ENCODE measurements around the gene HAUS2. TPM values are rescaled to one million over a fixed set of nuclear protein-coding genes. Genes with fewer than 3 reads are reported as not detected.

HAUS2 gene
- polyA plus RNA-seq, 2 donors, result 6.7 to 8.1 TPM

DNA sequence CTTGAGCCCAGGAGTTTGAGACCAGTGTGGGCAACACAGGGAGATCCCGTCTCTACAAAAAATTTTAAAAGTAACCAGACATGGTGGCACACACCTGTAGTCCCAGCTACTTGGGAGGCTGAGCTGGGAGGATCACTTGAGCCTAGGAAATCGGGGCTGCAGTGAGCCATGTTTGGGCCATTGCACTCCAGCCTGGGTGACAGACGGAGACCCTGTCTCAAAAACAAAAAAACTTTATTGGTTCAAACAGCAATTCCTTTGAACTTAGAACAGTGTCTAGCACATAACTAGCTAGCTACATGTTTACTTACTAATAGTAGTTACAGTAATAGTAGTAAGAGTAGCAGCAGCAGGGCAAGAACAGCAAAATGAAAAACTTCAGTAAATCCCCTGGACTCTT is 10.1 kb downstream of the HAUS2 start:
- Histone ChIP-seq H3K36me3 (ENCODE audit: control insufficient read depth in 2 of 2, insufficient read depth in 2 of 2, low read length in 1 of 2) (no peaks in the 10 kb centered on the region), H3K27me3 (ENCODE audit: control insufficient read depth in 1 of 2, insufficient read depth in 2 of 2, low read length in 2 of 2) (no peaks in the 10 kb centered on the region), H3K4me3 (ENCODE audit: low read depth in 1 of 2, low read length in 2 of 2) (no peak overlapping the region), H3K27ac (ENCODE audit: low read depth in 2 of 2, low read length in 1 of 2) (no peak overlapping the region), H3K4me1 (ENCODE audit: control insufficient read depth in 2 of 2, insufficient read depth in 2 of 2, low read length in 1 of 2) (no peaks in the 10 kb centered on the region), H3K9me3 (ENCODE audit: control insufficient read depth in 2 of 2, insufficient read depth in 1 of 2, low read depth in 1 of 2, low read length in 1 of 2) (no peaks in the 10 kb centered on the region)
- 97 to 99% methylated on average over 3 of the region's 3 CpGs for WGBS, 2 donors

DNA sequence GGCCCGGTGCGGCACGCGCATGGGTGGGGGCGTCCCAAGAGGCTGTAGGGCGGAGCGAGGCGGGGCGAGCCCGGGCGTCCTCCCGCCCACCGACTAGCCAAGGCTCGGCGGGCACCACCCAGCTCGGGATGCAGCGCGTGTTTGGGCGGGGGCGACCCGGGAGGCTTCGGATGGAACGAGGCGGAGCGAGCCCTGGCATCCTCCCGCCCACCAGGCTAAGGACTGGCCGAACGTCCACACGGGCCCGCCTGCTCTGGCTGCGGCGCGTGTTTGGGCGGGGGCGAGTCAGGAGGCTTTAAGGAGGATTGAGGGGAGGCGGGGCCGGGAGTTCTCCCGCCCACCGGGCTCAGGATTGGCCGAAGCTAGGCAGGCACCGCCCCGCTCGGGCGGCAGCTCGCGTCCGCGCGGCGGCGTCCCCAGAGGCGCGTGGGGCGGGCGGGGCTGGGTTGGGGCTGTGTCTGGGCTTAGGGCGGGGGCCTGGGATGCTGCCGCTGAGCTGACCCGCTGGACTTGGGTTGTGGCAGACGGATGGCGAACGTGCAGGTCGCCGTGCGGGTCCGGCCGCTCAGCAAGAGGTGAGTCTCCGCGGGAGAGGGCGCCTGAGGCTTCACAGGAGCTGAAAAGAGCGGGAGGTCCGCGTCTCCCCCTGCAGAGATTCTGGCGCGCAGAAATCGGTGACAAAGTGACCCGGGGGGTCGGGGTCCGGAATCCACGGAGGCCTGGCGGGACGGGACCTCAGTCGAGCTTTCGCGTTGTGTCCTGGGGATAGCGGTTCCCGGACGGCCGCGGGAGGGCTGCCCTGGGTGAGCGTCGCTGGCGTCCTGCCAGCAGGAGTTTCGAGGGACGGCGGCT is 26.8 kb downstream of the HAUS2 start, which contains the start of gene STARD9:
TSS of gene STARD9 (plus strand) at position 419 of the 852 bp plus-strand sequence. CDS start at position 529, 110 bp downstream.
- Histone ChIP-seq H3K4me1 (ENCODE audit: control insufficient read depth in 2 of 2, insufficient read depth in 2 of 2, low read length in 1 of 2) (peaks cover 0 to 2% of the 10 kb centered on the region in 2 donors), H3K4me3 (ENCODE audit: low read depth in 1 of 2, low read length in 2 of 2) (peak within 1 kb of the TSS; percentile 50 to 60), H3K9me3 (ENCODE audit: control insufficient read depth in 2 of 2, insufficient read depth in 1 of 2, low read depth in 1 of 2, low read length in 1 of 2) (no peaks in the 10 kb centered on the region), H3K27me3 (ENCODE audit: control insufficient read depth in 1 of 2, insufficient read depth in 2 of 2, low read length in 2 of 2) (no peaks in the 10 kb centered on the region), H3K36me3 (ENCODE audit: control insufficient read depth in 2 of 2, insufficient read depth in 2 of 2, low read length in 1 of 2) (no peaks in the 10 kb centered on the region), H3K27ac (ENCODE audit: low read depth in 2 of 2, low read length in 1 of 2) (peak within 1 kb of the TSS; percentile 76 to 91)
- 0 to 1% methylated on average over 80 to 95 of the region's 95 CpGs for WGBS, 2 donors

DNA sequence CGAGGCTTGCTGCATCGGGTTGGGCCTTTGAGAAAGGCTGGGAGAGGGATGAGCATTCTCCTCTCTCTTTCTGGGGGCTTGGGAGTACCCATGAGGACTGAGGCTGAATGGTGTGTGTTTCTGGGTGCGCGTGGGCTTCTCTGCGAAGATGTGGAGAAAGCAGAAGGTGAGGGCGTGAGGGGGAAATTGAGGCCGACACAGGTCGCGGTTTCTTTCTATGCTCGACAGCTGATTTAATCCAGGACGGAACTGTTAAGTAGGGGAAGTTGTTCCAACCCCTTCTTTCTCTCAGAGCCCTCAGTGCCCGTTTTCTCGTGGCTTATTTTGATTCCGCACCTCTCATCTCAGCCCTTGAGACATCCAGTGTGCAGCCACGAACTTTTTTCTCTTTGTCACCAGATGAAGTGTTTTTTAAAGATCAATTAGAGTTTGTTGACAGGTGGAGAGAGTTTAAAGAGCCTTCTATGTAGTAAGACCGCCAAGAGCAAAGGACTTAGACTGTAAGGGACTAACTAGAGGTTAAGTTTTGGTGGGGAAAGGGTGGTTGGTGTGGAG is 27.5 kb downstream of the HAUS2 start:
- Histone ChIP-seq H3K27ac (ENCODE audit: low read depth in 2 of 2, low read length in 1 of 2) (peak overlapping the region; percentile 76 to 91), H3K4me3 (ENCODE audit: low read depth in 1 of 2, low read length in 2 of 2) (peak overlapping the region; percentile 50 to 60), H3K9me3 (ENCODE audit: control insufficient read depth in 2 of 2, insufficient read depth in 1 of 2, low read depth in 1 of 2, low read length in 1 of 2) (no peaks in the 10 kb centered on the region), H3K4me1 (ENCODE audit: control insufficient read depth in 2 of 2, insufficient read depth in 2 of 2, low read length in 1 of 2) (peaks cover 0 to 5% of the 10 kb centered on the region in 2 donors), H3K36me3 (ENCODE audit: control insufficient read depth in 2 of 2, insufficient read depth in 2 of 2, low read length in 1 of 2) (no peaks in the 10 kb centered on the region), H3K27me3 (ENCODE audit: control insufficient read depth in 1 of 2, insufficient read depth in 2 of 2, low read length in 2 of 2) (no peaks in the 10 kb centered on the region)
- 13 to 17% methylated on average over 15 to 16 of the region's 16 CpGs for WGBS, 2 donors

DNA sequence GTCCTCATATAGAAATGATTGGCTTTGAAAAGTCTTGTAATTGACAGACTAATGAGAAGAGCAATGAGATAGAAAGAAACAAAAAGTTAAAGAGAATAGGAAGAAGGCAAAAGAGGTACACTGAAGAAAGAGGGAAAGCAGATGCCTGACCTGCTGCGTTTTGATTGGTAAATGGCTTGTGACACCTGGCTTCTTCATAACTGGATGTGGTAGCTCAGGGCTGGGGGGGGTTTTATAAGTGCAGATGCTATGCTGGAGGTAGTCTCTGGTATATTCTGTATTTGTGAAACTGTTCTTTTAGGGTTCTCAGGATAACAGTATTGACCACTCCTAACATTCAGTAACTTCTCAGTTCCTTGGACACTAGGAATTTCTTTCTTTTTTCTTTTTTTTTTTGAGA is 28.1 kb downstream of the HAUS2 start:
- Histone ChIP-seq H3K4me1 (ENCODE audit: control insufficient read depth in 2 of 2, insufficient read depth in 2 of 2, low read length in 1 of 2) (peaks cover 0 to 5% of the 10 kb centered on the region in 2 donors), H3K27me3 (ENCODE audit: control insufficient read depth in 1 of 2, insufficient read depth in 2 of 2, low read length in 2 of 2) (no peaks in the 10 kb centered on the region), H3K27ac (ENCODE audit: low read depth in 2 of 2, low read length in 1 of 2) (no peak overlapping the region), H3K36me3 (ENCODE audit: control insufficient read depth in 2 of 2, insufficient read depth in 2 of 2, low read length in 1 of 2) (no peaks in the 10 kb centered on the region), H3K9me3 (ENCODE audit: control insufficient read depth in 2 of 2, insufficient read depth in 1 of 2, low read depth in 1 of 2, low read length in 1 of 2) (no peaks in the 10 kb centered on the region), H3K4me3 (ENCODE audit: low read depth in 1 of 2, low read length in 2 of 2) (no peak overlapping the region)
- 59 to 65% methylated on average over 1 of the region's 1 CpG for WGBS, 2 donors

DNA sequence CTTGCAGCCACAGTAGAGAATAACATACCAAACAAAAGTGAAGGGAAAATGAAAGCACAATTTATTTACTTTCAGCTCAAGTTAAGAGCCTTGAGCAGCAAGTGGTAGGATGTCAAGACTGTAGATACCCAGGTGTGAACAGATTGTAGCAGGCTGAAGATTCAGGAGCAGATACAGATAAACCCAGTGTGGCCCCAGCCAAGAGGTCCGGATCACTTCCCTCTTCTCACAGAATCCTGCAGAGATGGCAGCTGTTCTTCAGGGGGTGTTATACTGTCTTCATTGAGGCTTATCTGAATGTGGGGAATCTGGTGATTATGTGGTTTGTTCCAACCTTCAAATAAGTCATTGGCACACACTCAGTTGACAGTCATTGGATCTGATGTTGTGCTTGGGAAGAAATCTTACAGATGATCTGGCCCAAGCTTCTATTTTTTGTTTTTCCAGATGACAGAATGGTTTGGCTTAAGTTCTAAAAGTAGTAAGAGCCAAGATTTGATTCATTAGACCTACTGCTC is 28.9 kb downstream of the HAUS2 start:
- WGBS, 2 donors, result 36 to 40% methylated on average over 1 of the region's 1 CpG
- H3K27ac ChIP-seq (ENCODE audit: low read depth in 2 of 2, low read length in 1 of 2), result no peak overlapping the region
- H3K4me3 ChIP-seq (ENCODE audit: low read depth in 1 of 2, low read length in 2 of 2), result no peak overlapping the region
- no peaks in the 10 kb centered on the region for H3K36me3 ChIP-seq (ENCODE audit: control insufficient read depth in 2 of 2, insufficient read depth in 2 of 2, low read length in 1 of 2)
- peaks cover 0 to 5% of the 10 kb centered on the region in 2 donors for H3K4me1 ChIP-seq (ENCODE audit: control insufficient read depth in 2 of 2, insufficient read depth in 2 of 2, low read length in 1 of 2)
- no peaks in the 10 kb centered on the region for H3K27me3 ChIP-seq (ENCODE audit: control insufficient read depth in 1 of 2, insufficient read depth in 2 of 2, low read length in 2 of 2)
- no peaks in the 10 kb centered on the region for H3K9me3 ChIP-seq (ENCODE audit: control insufficient read depth in 2 of 2, insufficient read depth in 1 of 2, low read depth in 1 of 2, low read length in 1 of 2)

DNA sequence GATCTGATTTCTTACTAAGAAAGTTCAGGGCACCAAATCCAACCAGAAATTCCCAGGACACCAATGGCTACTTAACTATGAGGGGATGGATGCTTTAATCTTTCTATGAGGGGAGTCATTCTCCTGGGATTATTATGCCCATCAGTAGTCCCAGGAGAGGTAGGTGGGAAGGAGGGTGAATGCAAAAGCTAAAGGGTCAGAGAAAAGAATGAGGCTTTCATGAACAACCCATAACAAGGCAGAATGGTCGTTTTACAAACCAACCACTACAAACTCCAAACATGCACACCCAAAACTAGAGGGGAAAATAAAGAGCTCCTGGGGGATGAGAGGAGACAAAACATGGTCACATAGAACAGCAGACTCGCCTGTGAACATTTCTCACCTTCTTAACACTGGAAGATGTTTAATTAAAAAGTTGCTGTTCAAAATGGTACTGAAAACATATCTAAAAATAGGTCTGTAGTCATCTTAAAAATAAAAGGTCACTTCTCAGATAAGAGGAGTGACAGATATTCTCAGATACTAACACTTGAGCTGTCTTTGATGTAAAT is 30.4 kb downstream of the HAUS2 start:
- H3K4me3 ChIP-seq (ENCODE audit: low read depth in 1 of 2, low read length in 2 of 2), result no peak overlapping the region
- peaks cover 0 to 5% of the 10 kb centered on the region in 2 donors for H3K4me1 ChIP-seq (ENCODE audit: control insufficient read depth in 2 of 2, insufficient read depth in 2 of 2, low read length in 1 of 2)
- no peak overlapping the region for H3K27ac ChIP-seq (ENCODE audit: low read depth in 2 of 2, low read length in 1 of 2)
- WGBS, 2 donors, result 78 to 86% methylated on average over 2 of the region's 2 CpGs
- no peaks in the 10 kb centered on the region for H3K36me3 ChIP-seq (ENCODE audit: control insufficient read depth in 2 of 2, insufficient read depth in 2 of 2, low read length in 1 of 2)
- H3K9me3 ChIP-seq (ENCODE audit: control insufficient read depth in 2 of 2, insufficient read depth in 1 of 2, low read depth in 1 of 2, low read length in 1 of 2), result no peaks in the 10 kb centered on the region
- H3K27me3 ChIP-seq (ENCODE audit: control insufficient read depth in 1 of 2, insufficient read depth in 2 of 2, low read length in 2 of 2), result no peaks in the 10 kb centered on the region

DNA sequence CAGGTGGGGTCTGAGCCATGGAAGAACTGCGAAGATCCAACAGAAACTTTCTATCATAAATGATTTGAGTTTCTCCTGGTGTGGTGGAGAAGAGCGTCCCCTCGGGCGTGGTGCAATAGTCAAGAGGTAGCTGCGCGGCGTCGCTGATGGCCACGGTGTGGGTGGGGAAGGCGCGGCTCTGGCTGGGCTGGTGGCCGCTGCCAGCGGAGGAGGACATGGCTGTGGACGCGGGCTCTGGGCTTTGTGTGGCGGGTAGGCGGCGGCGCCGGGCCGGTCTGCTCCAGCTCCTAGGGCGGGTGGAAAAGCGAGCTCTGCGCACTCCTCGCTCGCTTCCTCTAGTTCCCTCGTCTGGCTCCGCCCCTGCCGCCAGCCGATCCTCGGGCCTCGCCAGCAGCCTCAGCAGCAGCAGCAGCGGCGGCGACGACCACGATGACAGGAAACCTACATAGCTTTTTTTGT is 32.7 kb downstream of the HAUS2 start:
- Histone ChIP-seq H3K4me1 (ENCODE audit: control insufficient read depth in 2 of 2, insufficient read depth in 2 of 2, low read length in 1 of 2) (peaks cover 0 to 3% of the 10 kb centered on the region in 2 donors), H3K27ac (ENCODE audit: low read depth in 2 of 2, low read length in 1 of 2) (peak overlapping the region; percentile 72 to 81), H3K4me3 (ENCODE audit: low read depth in 1 of 2, low read length in 2 of 2) (peak overlapping the region; percentile 30 to 54), H3K9me3 (ENCODE audit: control insufficient read depth in 2 of 2, insufficient read depth in 1 of 2, low read depth in 1 of 2, low read length in 1 of 2) (no peaks in the 10 kb centered on the region), H3K27me3 (ENCODE audit: control insufficient read depth in 1 of 2, insufficient read depth in 2 of 2, low read length in 2 of 2) (no peaks in the 10 kb centered on the region), H3K36me3 (ENCODE audit: control insufficient read depth in 2 of 2, insufficient read depth in 2 of 2, low read length in 1 of 2) (peaks cover 0 to 2% of the 10 kb centered on the region in 2 donors)
- 1% methylated on average over 35 to 37 of the region's 37 CpGs for WGBS, 2 donors

DNA sequence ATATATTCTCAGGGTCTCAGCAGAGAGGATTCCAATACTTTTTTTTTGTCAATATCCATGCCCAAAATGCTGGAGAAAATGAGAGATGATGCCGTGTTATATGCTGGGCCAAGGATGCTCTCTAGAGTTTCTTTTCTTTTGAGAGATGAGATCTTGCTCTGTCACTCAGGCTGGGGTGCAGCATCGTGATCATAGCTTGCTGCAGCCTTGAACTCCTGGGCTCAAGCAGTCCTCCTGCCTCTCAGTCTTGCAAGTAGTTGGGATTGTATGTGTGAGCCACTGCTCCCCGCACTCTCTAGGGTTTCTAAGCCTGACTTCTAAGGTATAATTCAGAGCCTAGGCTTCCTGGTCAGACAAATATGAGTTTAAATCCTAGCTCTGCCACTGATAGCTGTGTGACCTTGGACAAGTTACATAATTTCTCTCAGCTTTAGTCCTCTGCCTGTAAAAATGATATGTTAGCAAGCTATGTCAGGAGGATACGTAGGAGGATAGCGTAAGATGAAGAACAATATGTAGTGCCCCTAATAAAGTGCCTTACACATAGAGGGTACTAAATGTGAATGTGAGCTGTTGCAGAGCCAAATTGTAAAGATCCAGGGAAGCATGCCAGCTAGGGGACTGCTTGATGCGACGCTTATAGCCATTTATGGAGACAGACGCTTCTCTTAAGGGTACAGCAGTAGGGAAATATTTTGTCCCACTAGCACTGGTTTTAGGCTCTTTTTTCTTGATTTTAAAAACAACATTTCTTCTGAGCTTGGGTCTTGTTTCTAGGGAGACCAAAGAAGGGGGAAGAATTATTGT is 34.1 kb downstream of the HAUS2 start:
- WGBS, 2 donors, result 80 to 82% methylated on average over 8 of the region's 8 CpGs
- peak overlapping the region in 1 of 2 donors; percentile 27 for H3K27ac ChIP-seq (ENCODE audit: low read depth in 2 of 2, low read length in 1 of 2)
- H3K4me3 ChIP-seq (ENCODE audit: low read depth in 1 of 2, low read length in 2 of 2), result no peak overlapping the region
- H3K9me3 ChIP-seq (ENCODE audit: control insufficient read depth in 2 of 2, insufficient read depth in 1 of 2, low read depth in 1 of 2, low read length in 1 of 2), result no peaks in the 10 kb centered on the region
- peaks cover 0 to 3% of the 10 kb centered on the region in 2 donors for H3K4me1 ChIP-seq (ENCODE audit: control insufficient read depth in 2 of 2, insufficient read depth in 2 of 2, low read length in 1 of 2)
- H3K27me3 ChIP-seq (ENCODE audit: control insufficient read depth in 1 of 2, insufficient read depth in 2 of 2, low read length in 2 of 2), result no peaks in the 10 kb centered on the region
- H3K36me3 ChIP-seq (ENCODE audit: control insufficient read depth in 2 of 2, insufficient read depth in 2 of 2, low read length in 1 of 2), result peaks cover 0 to 2% of the 10 kb centered on the region in 2 donors

All from esophagus (tissue), 2 donors.